Suprapubic skin (tissue), 4 donors: ENCODE data around the gene RPS26. TPM values are rescaled to one million over a fixed set of nuclear protein-coding genes. Genes with fewer than 3 reads are reported as not detected.
A peak's percentile ranks its signal among the peaks of the same experiment; 100 is the strongest.
"Not testable (repeated sequence)": the region's sequence is repeated elsewhere in the genome, so short reads cannot be mapped to it uniquely, and the experiment has no call there.

Experiments used
- DNase-seq, 2 donors: peaks; one replicate each; pipeline ENCODE4 v3.0.0-alpha.2; 2019; ENCODE audit warnings: low spot score in 2 of 2
- H3K27ac ChIP-seq: fragments of 200-600 bp; sonication (generic); one replicate; pipeline ENCODE4 v1.5.1; 2019
- H3K27me3 ChIP-seq: fragments of 200-600 bp; sonication (generic); one replicate; pipeline ENCODE4 v1.5.1; 2019
- H3K36me3 ChIP-seq: fragments of 200-600 bp; sonication (generic); one replicate; pipeline ENCODE4 v1.5.1; 2019
- H3K4me1 ChIP-seq: fragments of 200-600 bp; sonication (generic); one replicate; pipeline ENCODE4 v1.5.1; 2019
- H3K4me3 ChIP-seq: fragments of 200-600 bp; sonication (generic); one replicate; pipeline ENCODE4 v1.5.1; 2019; ENCODE audit warnings: mild to moderate bottlenecking
- H3K9me3 ChIP-seq: fragments of 200-600 bp; sonication (generic); one replicate; pipeline ENCODE4 v1.5.1; 2019
- EP300 ChIP-seq: sonication (generic); formaldehyde crosslinking; IDR thresholded peaks from one replicate; pipeline ENCODE4 v1.6.1; 2017; ENCODE audit warnings: antibody characterized with exemption
- POLR2A ChIP-seq, 2 donors: fragments of 450-650 bp; IDR thresholded peaks; one replicate each; pipeline ENCODE4 v1.6.1; 2017; ENCODE audit warnings: antibody characterized with exemption in 2 of 2, mild to moderate bottlenecking in 2 of 2, moderate library complexity in 2 of 2
- POLR2AphosphoS5 ChIP-seq, 3 donors: sonication (generic); formaldehyde crosslinking; IDR thresholded peaks; one replicate each; pipeline ENCODE4 v1.6.1; 2017; ENCODE audit warnings: antibody characterized with exemption in 3 of 3
- WGBS: methylation state at CpG from one replicate; pipeline ENCODE4 v1.1.5; 2018; 5-methylcytosine and 5-hydroxymethylcytosine counted together
- total RNA-seq, 4 donors: library from RNA; depleted of rRNA; stranded (reverse); fragments of >200 nt; gene quantifications; one replicate each; pipeline ENCODE4 v1.1.0, GENCODE V29; 2016
- TF ChIP-seq, protein P1 (sequence below), 2 donors: fragments of 200-600 bp in 1 of 2; fragments of 450-650 bp in 1 of 2; sonication (generic) in 1 of 2; IDR thresholded peaks; one replicate each; pipeline ENCODE4 v1.5.1; 2016 to 2019; ENCODE audit warnings: antibody characterized with exemption in 2 of 2, mild to moderate bottlenecking in 1 of 2, moderate library complexity in 1 of 2

RPS26 gene
- total RNA-seq, 4 donors from 2014 or later: 600 to 3,046 (median 910) TPM

DNA sequence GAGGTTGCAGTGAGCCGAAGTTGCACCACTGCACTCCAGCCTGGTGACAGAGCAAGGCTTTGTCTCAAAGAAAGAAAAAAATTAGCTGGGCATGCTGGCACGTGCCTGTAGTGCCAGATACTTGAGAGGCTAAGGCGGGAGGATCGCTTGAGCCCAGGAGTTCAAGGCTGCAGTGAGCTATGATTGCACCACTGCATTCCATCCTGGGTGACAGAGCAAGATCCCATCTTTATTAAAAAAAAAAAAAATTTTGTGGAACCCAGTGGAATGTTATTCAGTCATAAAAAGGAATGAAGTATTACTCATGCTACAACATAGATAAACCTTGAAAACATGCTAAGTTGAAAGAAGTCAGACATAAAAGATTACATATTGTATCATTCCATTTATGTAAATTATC lies 29.9 kb downstream of the RPS26 start:
- Histone ChIP-seq H3K27ac (no peak overlapping the region), H3K4me1 (no peaks in the 10 kb centered on the region), H3K36me3 (no peaks in the 10 kb centered on the region), H3K27me3 (no peaks in the 10 kb centered on the region), H3K9me3 (no peaks in the 10 kb centered on the region), H3K4me3 (no peak overlapping the region)
- 65% methylated on average over 4 of the region's 4 CpGs for WGBS
- no peak for DNase-seq
- no peak for TF ChIP-seq EP300
- TF ChIP-seq POLR2AphosphoS5 (IDR thresholded peaks at IDR 0.05): no peak
- TF ChIP-seq POLR2A (IDR thresholded peaks at IDR 0.05): no peak
- TF ChIP-seq, protein P1, sequence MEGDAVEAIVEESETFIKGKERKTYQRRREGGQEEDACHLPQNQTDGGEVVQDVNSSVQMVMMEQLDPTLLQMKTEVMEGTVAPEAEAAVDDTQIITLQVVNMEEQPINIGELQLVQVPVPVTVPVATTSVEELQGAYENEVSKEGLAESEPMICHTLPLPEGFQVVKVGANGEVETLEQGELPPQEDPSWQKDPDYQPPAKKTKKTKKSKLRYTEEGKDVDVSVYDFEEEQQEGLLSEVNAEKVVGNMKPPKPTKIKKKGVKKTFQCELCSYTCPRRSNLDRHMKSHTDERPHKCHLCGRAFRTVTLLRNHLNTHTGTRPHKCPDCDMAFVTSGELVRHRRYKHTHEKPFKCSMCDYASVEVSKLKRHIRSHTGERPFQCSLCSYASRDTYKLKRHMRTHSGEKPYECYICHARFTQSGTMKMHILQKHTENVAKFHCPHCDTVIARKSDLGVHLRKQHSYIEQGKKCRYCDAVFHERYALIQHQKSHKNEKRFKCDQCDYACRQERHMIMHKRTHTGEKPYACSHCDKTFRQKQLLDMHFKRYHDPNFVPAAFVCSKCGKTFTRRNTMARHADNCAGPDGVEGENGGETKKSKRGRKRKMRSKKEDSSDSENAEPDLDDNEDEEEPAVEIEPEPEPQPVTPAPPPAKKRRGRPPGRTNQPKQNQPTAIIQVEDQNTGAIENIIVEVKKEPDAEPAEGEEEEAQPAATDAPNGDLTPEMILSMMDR (IDR thresholded peaks at IDR 0.05): no peak

DNA sequence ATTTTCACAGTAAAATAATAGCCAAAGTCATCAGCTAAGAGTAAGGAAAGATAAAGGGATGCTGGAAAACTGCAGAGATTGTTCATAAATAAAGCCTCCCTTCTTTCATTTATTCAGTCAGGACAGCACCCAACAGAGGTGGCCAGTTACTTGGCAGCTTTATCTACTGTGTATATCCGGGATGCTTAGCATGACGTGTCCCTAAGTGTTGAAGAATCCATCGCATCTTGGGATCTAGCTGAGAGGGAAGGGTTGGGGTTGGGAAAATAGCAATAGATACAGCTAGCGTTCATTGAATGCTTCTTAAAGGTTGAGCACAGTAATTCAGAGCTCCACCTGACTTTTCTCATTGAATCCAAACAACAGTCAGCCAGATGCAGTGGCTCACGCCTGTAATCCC lies 32.7 kb downstream of the RPS26 start:
- Histone ChIP-seq H3K4me1 (peaks cover 9% of the 10 kb centered on the region), H3K36me3 (no peaks in the 10 kb centered on the region), H3K9me3 (no peaks in the 10 kb centered on the region), H3K27me3 (no peaks in the 10 kb centered on the region), H3K27ac (no peak overlapping the region), H3K4me3 (no peak overlapping the region)
- WGBS: 86% methylated on average over 5 of the region's 5 CpGs
- no peak for DNase-seq
- no peak for TF ChIP-seq EP300
- no peak for TF ChIP-seq POLR2A (IDR thresholded peaks at IDR 0.05)
- TF ChIP-seq POLR2AphosphoS5 (IDR thresholded peaks at IDR 0.05): no peak
- TF ChIP-seq, protein P1 (IDR thresholded peaks at IDR 0.05): no peak

DNA sequence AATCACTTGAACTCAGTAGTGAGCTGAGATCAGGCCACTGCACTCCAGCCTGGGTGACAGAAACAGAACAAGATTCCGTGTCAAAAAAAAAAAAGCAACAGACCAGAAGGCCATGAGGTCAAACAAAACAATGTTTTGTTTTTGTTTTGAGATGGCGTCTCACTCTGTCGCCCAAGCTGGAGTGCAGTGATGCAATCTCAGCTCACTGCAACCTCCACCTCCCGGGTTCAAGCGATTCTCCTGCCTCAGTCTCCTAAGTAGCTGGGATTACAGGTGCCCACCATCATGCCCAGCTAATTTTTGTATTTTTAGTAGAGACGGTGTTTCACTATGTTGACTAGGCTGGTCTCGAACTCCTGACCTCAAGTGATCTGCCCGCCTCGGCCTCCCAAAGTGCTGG lies 36.2 kb downstream of the RPS26 start:
- peaks cover 31% of the 10 kb centered on the region for H3K4me1 ChIP-seq
- H3K36me3 ChIP-seq, H3K9me3 ChIP-seq, DNase-seq, H3K27me3 ChIP-seq, H3K4me3 ChIP-seq, H3K27ac ChIP-seq: not testable (repeated sequence)
- WGBS: 82% methylated on average over 9 of the region's 9 CpGs

DNA sequence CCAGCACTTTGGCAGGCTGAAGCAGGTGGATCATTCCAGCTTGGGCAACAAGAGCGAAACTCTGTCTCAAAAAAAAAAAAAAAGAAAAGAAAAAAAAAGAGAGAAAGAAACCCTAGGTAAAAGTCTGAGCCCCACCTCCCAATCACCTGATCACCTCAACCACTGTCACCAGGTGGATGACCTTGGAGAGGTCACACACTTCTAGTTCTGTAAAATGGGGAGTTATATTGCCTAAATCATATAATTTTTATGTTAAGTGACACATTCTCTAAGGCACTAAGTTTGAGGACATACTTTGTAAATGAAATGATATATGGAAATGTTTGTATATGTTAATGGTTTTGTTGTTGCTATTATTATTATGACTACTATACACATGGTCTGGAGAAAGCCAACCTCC lies 36.7 kb downstream of the RPS26 start:
- 58% methylated on average over 1 of the region's 1 CpG for WGBS
- H3K4me3 ChIP-seq: peak overlapping the region; percentile 79
- no peaks in the 10 kb centered on the region for H3K36me3 ChIP-seq
- peak overlapping the region; percentile 95 for H3K27ac ChIP-seq
- peaks cover 31% of the 10 kb centered on the region for H3K4me1 ChIP-seq
- no peaks in the 10 kb centered on the region for H3K9me3 ChIP-seq
- no peak for DNase-seq
- TF ChIP-seq POLR2A (IDR thresholded peaks at IDR 0.05) (no peak), EP300 (no peak), POLR2AphosphoS5 (IDR thresholded peaks at IDR 0.05) (no peak)
- TF ChIP-seq, protein P1 (IDR thresholded peaks at IDR 0.05): no peak
- no peaks in the 10 kb centered on the region for H3K27me3 ChIP-seq

DNA sequence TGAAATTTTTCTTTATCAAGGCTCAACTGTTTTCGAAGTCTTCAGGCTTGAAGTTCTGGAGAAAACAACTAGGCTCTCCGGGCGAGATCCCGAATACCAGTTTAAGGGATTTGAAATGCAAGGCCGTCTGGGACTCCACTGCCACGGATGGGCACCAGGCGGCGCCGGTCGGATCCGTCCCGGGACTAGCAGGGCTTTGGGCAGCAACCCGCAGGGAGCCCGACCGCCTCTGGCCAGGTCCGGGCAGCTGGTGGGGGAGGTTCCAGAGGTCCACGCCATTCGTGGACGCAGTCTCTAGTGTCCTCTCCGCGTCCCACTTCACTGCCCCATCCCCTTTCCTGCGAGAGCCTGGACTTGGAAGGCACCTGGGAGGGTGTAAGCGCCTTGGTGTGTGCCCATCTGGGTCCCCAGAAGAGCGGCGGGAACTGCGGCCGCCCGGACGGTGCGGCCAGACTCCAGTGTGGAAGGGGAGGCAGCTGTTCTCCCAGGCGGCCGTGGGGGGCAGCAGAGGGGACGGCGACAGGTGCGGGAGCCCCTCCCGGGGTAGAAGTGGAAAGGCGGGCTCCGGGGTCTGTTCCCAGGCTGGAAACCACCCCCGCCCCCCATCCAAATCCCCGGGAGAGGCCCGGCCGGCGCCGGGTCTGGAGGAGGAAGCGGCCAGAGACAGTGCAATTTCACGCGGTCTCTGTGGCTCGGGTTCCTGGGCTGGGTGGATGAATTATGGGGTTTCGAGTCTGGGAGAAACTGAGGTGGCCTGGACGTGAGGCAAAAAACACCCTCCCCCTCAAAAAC lies 37.4 kb downstream of the RPS26 start:
- peaks cover 31% of the 10 kb centered on the region for H3K4me1 ChIP-seq
- WGBS: 7% methylated on average over 13 of the region's 50 CpGs
- peak overlapping the region; percentile 95 for H3K27ac ChIP-seq
- H3K27me3 ChIP-seq: no peaks in the 10 kb centered on the region
- peak; percentile 94 to 95 for DNase-seq
- H3K9me3 ChIP-seq: no peaks in the 10 kb centered on the region
- no peaks in the 10 kb centered on the region for H3K36me3 ChIP-seq
- peak overlapping the region; percentile 79 for H3K4me3 ChIP-seq
- TF ChIP-seq, protein P1 (IDR thresholded peaks at IDR 0.05): peak; percentile 64 to 83
- no peak for TF ChIP-seq POLR2A (IDR thresholded peaks at IDR 0.05)
